Measurements from ENCODE around the gene PARD3. TPM values are rescaled to one million over a fixed set of nuclear protein-coding genes. Genes with fewer than 3 reads are reported as not detected.

Gene PARD3
- polyA plus RNA-seq, 5 donors: 38.0 to 53.5 (median 46.6) TPM

DNA sequence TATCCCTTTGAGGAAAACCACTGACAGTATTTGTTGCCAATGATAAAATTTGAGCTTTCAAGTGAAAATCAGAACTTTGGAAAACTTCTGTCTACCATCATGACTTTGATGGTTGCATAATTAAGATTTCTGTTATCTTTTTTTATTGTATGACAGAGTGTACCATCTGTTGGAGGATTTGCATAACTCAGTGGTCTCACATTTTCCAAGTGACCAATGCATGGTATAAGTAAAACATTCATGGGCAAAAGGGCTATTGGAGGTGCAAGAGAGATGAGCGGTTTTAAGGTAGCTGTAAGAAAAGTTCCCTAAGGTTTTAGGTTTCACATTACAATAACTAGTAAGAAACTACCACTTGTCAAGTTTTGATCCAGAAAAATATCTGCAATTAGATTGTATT, 625.3 kb downstream of the PARD3 start:
- no peak for DNase-seq

DNA sequence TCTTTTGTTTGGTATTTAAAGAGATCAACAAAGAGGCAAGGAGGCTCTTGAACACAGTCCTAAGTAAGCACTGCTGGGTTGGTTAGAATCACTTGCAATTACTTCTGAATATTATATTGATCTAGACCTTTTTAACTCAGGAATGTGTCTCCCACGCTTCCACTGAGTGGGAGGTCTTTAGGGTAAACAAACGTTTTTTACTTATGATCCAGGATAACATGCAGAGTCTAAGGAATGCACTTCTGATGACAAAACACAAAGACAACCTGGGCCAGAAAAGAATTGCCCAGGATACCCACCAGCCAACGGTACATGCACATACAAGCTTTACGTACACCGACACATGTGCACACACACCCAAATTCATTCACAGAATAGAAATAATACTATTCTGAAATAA, 626.9 kb downstream of the PARD3 start:
- DNase-seq: no peak

DNA sequence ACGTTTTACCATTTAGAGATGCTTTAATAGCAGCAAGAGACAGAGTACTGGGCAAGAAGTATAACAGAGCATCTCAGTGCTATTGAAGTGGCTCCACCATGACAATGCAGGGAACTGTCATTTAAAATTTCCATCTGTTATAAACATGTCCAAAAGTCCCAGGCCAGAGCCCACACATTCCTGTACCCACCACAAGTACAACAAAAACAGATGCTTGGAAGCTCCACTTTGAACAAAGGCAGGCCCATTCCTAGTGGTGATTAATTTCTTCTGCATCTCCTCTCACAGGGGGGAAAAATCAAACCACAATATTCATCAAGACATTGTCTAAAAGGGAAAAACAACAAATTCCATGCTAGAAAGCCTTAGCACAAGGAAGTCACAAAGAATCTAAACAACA, 627.9 kb downstream of the PARD3 start:
- DNase-seq: no peak

DNA sequence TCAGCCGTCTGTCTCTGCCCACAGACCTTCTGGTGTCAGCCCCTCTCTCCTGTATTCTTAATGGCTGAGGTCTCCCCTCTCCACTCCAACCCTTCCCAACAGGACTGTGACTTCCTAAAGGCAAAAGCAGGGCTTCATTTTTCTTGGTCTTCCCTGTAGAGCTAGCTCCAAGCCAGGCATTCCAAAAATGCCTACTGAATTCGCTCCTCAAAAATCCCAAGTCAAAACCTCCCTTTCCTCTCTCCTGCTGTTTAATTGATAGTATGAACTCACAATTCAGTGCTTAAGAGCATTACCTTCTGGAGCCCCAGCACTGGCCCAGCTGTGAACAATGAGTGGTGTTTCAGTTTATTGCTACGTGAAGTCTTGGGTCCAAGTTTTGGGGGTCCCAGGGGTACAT, 628.4 kb downstream of the PARD3 start:
- DNase-seq: no peak

DNA sequence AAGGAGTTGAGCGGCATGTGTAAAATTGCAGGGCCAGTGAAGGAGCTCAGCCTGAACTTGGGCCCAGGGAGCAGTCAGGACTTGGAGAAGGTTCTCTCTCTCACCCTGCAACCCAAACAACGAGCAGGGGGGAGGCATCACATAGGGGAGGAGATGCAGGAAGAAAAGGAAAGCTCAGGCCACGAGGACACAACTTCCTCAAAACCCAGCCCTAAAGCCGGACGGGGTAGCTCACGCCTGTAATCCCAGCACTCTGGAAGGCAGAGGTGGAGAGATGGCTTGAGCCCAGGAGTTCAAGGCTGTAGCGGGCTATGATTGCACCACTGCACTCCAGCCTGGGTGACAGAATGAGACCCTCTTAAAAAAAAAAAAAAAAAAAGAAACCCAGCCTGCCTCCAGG, 629.1 kb downstream of the PARD3 start:
- DNase-seq: no peak

DNA sequence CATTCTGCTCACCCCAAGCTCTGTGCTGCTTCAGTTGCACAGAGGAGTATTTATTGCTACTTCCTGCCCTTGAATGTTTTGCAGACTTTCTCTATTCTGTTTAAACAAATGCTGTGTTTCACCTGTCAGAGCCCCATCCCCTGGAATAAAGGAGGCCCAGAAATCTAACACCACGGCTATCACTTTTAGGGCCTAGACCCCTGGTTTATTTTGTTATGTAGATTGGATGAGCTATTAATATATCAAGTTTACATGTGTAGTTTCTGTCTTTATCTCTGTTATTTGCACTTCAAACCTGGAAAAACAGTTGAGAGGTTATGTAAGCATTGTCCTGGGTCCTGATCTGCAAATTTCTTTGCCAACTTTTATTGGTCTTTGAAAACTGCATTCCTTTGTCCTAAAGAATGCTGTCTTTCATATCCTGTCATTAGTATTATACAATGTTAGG, 630.1 kb downstream of the PARD3 start:
- no peak for DNase-seq

DNA sequence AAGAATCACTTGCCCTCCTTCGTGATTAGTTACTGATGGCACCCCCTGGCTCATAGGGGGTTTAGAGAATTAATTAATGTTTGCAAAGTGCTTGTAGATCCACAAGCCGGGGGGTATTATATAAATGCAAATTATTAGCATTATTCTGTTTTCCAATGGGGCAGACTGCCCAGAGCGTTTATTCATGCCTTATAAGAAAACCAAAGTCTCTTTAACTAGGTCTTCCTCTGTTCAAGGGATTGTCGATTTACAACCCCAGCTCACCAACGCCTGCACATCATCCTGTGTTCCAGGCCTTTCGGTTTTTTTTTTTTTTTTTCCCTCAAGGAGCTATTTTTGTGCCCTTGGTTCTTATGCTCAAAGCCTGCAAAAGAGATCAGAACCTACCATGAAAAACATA, 630.7 kb downstream of the PARD3 start:
- no peak for DNase-seq

DNA sequence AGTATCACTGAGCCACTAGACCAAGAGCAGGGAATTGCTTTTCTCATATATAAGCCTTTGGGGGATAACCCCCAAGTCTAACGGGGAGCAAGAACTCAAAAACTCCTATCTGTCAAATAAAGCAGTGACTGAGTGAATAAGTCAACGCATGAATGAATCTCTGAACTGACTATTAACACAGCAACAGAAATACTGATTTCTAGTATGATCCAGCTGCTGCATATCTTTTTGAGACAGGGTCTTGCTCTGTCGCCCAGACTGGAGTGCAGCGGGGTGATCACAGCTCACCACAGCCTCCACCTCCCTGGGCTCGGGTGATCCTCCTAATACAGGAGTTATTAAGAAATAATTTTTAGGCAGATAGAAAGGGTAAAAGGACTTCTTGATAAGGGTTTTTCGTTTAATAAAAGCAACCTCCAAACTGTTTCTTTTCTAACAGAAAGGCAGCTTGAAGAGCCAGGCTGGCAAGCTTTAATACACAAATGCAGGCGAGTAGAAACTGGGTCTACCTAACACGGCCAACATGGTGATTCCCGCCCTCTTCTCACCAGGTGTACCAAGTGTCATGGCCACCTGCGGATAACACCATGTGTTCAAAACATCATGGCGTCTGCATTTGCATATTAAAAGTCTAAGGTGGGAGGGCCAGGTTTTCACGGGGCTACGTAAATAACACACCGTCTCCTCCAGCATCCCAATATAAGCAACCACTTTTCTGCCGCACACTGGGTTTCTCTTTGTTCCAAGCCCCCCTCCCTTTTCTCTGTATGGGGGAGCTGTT, 631.9 kb downstream of the PARD3 start:
- no peak for DNase-seq

DNA sequence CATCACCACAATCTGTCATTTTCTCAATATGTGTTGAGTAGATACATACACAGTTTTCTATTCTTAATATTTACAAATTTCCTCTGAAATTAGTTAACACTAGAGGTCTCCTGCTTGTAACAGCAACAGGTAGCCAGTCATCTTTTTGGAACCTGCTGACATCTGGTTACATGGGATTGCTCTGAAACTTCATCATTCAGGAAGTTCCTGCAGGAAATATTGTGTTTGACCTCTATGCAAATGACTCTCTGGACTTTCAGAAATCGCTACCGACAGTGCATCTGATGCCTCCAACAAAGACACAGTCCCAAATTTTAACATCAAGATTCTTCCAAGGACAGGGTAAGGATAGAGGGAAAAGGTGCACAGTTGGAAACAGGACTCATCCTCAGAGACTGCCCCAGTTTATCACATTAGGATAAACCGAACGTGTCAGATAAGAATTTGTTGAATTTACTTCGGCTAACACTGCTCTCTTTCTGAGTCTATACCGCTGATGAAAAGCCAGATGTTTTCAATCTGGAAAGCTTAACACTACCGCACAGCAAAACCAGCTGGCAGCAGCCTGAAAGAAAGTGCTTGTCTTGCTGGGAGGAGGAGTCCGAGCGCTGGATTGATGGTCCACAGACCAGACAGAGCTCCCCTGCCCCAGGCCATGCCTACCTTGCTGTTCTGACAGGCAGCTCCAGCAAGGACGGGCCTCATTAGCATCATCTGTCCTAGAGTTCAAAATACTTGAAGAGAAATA, 633.4 kb downstream of the PARD3 start:
- DNase-seq: peak; percentile 77 to 79

DNA sequence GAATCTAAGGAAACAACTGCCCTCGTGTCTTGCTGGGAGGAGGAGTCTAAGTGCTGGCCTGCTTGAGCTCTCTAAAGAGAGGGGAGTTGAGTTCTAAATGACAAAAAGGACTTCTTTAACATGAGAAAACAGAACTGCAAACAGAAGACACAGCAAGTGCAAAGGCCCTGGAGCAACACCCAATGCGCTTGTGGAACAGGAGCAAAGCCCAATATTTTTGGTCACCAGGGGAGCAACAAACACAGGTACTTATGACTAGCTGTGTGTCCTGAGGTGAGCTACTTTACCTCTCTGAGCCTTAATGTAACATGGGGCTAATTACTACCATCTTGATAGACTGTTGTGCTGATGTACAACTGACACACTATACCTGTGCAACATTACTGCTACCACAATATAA, 634.3 kb downstream of the PARD3 start:
- no peak for DNase-seq

DNA sequence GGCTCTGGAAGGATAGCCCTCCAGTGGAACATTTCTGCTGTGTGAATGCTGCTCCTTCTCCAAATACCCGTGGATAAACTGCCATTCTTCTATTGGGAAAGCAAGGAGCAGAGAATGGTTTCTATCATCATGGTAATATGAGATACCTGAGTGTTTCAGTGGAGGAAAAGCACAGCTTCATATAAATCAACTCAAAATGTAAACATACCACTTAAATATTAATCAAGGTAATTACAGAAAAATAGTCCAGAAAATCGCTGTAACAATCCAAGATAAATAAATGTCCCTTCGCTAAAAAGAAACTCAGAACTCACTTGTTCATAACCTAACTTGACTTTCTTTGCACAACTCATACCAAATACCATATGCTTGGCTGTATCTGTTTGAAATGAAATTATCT, 635.8 kb downstream of the PARD3 start:
- no peak for DNase-seq

DNA sequence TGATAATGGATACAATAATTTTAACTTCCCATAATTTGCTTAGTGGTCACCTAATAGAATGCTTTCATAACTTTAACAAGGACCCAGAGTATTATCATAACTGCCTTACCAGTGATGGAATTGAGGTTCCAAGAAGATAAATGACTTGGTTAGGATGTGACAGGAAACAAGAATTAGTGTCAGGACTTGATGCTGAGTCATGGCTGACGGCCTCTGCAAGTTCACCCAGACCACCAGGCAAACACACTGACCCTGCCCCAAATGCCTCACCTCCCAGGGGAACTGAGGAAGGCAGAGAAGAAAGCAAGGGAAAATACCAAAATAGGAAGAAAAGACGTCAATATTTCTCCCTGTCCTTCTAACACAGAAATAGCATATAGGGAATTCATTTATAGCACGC, 636.3 kb downstream of the PARD3 start:
- DNase-seq: no peak

DNA sequence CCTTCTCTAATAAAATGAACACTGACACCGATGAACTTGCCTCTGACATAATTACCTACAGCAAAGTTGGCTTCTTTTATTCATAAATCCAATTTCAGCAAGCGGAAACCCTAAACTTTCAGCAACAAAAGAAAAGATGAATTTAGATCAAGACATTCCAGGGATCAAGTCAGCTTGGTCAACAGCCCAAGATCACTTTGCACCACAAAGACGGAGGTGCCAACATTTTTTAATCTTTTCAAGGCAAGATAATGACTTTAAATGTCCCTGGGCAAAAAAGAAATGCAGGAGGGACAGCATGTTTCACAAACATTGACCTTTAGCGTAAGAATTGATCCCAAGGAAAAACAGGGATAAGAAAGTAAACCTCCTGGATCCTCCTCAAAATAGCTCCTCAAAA, 636.9 kb downstream of the PARD3 start:
- no peak for DNase-seq

DNA sequence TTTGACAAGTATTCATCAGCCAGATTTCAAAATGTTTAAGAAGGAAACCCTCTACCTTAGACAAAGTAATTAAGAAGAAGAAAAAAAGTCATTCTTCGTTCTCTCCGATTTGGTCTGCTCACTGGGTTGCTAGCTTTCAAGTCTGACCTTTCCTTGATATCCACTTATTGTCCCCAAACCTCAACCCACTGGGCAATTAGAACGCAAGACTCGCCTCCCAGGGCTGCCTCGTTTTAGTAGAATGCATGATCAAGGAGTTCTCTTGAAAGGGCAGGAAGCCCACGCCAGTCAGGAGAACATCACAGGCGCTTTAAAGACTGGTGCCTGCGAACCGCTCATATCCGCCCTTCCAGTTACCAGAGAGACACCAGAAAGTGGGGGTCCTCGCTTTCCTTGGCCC, 637.7 kb downstream of the PARD3 start:
- DNase-seq: no peak

DNA sequence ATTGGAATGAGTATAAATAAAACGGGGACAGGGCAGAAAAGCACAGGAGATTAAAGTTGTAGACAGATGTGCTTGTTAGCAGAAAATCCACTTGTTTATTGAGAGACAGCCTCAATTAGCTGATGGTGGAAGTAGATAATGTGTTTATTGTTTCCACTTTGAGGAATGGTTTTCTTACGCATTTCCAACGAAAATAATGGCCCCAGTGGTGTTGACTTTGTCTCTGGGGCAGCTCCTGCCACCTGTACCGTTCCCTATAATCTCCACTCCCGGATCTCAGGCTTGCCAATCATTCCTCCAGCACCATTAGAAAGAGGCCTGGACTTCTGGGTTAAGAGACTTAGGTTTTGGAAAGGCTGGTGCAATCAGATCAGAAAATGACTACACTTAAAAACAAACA, 638.7 kb downstream of the PARD3 start:
- no peak for DNase-seq

DNA sequence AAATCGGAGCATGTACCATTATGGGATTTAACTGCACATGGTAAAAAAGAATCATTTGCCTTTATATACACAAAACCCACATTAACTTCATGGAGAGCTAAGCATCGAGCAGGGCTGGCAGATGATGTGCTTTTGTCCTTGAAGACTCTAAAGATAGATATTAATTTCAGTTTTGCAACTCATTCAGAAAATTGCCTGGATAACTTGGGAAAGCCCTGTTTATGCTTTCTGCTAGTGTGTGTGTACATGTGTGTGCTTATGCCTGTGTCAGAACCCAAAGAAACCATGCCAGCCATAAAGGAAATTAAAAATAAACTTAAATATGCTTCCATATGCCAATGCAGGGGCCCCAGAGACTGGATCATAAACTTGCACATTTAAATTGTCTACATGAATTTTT, 640.0 kb downstream of the PARD3 start:
- no peak for DNase-seq

DNA sequence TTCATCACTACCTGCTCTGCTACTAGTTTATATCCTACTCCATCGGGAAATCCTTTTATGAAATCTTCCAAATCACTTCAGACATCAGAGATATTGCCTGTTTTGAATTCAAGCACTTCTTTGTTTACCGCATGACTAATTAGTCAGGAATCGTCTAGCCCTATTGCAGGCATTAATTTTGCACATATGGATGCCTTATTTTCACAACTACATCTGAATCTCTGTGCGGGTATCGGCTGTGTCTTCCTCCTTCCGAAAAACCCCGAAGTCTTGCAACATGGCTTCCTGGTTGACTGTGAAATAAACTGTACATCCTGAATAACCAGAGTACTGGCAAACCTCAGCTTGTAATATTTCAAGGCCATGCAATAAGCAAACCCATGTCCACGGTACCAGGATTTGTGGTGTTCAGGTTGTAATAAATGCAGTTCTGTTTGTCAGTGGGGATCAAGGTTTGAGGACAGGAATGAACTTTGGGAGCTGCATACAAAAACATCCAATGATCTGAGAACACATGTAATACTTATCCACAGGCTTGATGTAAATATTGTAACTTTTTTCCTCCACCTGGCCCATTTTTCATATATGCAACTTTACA, 642.1 kb downstream of the PARD3 start:
- no peak for DNase-seq

DNA sequence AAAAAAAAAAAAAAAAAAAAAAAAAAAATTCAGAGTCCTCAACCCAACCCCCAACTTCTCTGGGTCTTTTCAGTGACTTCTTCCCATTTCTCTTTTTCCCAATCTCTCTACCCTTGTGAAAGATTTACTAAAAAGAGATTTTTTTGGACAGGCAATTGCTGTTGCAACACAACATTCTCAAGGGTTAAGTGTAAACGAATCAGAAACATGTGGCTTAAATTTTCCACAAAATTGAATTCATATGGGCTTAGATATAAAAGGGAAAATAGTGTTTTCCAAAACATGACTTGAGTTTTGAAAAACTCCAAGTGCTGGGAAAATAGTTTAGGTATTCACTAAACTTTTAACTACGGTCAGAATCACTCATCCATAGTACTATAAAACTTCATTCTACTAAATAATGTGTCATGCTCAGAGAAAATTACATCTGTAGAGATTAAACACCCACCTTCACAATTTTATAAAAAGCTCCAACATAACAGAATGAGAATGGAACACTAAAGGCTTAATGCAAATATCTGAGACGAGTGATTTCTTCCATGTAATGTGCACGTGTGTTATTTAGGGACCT, 643.1 kb downstream of the PARD3 start:
- peak; percentile 46 to 67 for DNase-seq

DNA sequence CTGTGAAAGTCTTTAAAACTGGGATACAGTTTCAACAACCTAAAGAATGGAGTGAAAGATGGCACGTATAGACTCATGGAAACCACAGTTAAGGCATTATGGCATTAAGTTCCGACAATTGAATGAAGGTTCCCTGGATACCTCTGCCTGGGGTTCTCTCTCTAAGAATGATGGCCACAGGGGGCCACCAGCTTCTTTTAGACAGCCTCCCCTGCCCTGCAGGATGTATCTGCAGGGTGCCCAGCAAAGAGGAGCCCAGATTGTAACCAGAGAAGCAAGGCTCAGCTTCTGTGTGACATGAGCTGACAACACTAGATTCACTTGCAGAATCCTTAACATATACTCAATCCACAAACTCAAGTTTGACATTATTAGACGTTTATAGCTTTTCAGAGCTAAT, 645.4 kb downstream of the PARD3 start:
- DNase-seq: no peak

DNA sequence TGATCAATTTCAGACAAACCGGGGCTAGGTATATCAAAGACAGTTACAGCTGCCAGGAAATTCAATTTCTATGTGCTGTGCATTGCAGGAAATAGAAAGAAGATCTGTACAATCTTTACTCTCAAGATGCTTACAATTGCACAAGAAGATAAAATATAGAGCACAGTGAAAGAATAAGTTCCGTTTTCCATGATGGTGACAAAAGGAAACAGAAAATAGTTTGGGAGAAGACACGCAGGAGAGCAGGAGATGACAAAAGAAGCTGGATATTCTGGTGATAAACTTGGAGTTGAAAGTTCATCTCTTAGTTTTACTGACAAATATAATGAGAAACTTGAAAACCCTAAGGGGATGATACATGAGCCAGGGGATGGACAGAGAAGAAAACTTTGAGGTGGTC, 646.0 kb downstream of the PARD3 start:
- DNase-seq: no peak

DNA sequence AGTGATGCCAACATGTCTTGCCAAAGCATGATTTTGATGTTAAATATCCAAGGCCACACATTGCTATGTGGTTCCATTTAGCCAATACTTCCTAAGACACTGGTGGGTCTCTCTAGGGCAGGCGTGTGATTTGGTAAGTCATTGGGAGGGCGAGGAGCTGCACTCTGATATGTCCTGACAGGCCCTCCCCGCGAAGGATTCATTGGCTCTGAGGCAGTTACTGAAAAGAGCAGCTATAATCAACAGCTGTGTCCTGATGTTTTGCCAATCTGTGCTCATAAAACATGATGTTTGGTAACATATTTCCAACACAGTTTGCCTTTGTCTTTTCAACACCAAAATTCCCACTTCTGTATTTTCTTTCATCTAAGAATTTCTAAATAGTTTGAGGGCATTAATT, 646.7 kb downstream of the PARD3 start:
- peak; percentile 52 to 63 for DNase-seq

DNA sequence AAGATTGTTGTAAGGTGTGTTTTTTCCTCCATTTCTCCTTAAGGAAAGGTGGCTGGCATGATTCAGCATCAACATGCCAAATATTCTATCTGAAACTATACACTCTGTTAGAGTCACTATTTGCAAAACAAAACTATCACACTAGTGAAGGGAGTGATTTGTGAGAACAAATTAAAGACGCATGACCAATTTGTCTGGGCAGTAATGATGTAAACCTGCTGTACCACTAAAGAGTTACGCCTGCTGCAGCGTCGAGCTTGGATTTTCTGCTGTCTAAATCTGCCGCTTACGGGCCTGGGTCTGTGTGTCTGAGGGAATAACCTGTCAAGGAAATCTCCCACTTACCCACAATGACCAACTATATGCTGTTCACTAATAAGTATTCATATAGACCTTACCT, 648.3 kb downstream of the PARD3 start:
- no peak for DNase-seq

DNA sequence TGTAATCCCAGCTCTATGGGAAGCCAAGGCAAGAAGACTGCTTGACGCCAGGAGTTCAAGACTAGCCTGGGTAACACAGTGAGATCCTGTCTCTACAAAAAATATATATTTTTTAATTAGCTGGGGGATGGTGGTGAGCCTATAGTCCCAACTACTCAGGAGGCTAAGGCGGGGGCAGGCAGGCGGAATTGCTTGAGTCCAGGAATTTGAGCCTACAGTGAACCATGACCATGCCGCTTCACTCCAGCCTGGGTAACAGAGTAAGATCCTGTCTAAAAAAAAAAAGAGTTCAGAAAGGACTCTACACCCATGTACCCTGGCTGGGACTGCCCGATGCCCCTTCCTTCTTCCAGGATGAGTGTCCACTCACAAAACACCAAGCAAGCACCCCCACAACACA, 648.7 kb downstream of the PARD3 start:
- DNase-seq: no peak
